GM12872 (cell line): ENCODE results near the gene RMRP.
A peak's percentile ranks its signal among the peaks of the same experiment; 100 is the strongest.

Source experiments
- CTCF ChIP-seq: IDR thresholded peaks from 3 replicates; pipeline ENCODE4 v1.5.1; 2011; ENCODE audit warnings: low read depth, mild to moderate bottlenecking, low read length, moderate library complexity; ENCODE audit not compliant: insufficient read depth

RMRP gene

DNA sequence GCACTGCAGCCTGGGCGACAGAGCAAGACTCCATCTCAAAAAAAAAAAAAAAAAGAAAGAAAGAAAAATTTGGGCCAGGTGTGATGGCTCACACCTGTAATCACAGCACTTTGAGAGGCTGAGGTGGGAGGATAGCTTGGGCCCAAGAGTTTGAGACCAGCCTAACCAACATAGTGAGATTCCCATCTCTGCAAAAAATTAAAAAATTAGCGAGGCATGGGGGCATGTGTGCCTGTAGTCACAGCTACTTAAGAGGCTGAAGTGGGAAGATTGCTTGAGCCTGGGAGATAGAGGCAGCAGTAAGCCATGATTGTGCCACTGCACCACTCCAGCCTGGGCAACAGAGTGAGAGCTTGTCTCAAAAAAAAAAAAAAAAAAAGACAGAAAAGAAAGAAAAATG is 4.2 kb downstream of the RMRP start:
- no peak for TF ChIP-seq CTCF

DNA sequence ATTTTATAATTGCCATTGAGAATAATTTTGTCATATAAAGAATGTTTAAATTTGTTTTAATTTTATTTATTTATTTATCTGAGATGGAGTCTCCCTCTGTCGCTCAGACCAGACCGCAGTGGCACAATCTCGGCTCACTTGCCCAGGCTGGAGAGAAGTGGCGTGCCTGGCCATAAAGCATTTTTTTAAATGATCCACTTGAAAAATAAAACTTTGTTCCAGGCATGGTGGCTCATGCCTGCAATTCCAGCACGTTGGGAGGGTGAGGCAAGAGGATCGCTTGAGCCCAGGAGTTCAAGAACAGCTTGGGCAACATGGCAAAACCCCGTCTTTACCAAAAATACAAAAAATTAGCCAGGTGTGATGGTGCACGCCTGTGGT is 5.0 kb downstream of the RMRP start:
- TF ChIP-seq CTCF = no peak

DNA sequence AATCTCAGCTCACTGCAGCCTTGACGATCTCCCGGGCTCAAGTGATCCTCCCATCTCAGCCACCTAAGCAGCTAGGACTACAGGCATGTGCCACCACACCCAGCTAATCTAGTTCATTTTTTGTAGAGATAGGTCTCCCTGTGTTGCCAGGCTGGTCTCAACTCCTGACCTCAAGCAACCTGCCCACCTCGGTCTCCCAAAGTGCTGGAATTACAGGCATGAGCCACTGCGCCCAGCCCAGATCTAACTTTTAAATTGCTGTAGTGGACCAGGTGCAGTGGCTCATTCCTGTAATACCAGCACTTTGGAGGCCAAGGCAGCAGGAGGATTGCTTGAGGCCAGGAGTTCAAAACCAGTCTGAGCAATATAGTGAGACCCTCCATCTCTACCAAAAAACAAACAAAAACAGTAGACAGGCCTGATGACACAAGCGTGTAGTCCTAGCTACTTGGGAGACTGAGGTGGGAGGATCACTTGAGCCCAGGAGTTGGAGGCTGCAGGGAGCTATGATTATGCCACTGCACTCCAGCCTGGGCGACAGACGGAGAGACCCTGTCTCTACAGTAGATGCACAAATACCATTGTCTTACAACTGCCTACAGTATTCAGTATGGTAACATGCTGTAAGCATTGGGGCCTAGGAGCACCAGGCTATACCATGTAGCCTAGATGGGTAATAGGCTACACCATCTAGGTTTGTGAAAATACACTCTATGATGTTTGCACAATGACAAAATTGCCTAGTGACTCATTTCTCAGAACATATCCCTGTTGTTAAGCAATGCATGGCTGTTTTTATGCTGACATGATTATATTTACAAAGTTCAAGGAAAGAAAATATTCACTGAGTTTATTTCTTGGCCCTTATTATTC is 5.6 kb downstream of the RMRP start:
- no peak for TF ChIP-seq CTCF

GRCh38 chr9:35650341-35651158 is 7.3 kb downstream of the RMRP start, which contains the start of gene SIT1:
SIT1 (minus strand) TSS chr9:35650931; CDS start chr9:35650853, 78 bp downstream.
- TF ChIP-seq CTCF = no peak

GRCh38 chr9:35649431-35650340 is 8.1 kb downstream of the RMRP start:
- no peak for TF ChIP-seq CTCF

- peak; percentile 93 for TF ChIP-seq CTCF
Observed at GRCh38 chr9:35646533-35647265, 11.1 kb downstream of the RMRP start.
